Endothelial cell of umbilical vein (primary cell): Measurements from ENCODE around the gene LGALS14. TPM values are rescaled to one million over a fixed set of nuclear protein-coding genes. Genes with fewer than 3 reads are reported as not detected.

Experiments
- BruUV-seq: library from RNA; stranded (reverse); fragments of 400-500 nt; replicated peaks from 2 replicates; lab custom pipeline; 2021; lab: Mats Ljungman, UMichigan
- CTCF ChIA-PET: fragments of 300-600, 350-600 bp; sonication (Branson Sonifier 250); formaldehyde crosslinking; loops from one replicate; lab custom pipeline; 2021; ENCODE audit warnings: antibody characterized with exemption, inconsistent platforms; lab: Charles Lee
- POLR2A ChIA-PET: fragments of 300-600, 350-600 bp; sonication (Branson Sonifier 250); formaldehyde crosslinking; loops from one replicate; lab custom pipeline; 2021; ENCODE audit warnings: antibody characterized with exemption, inconsistent platforms; lab: Charles Lee
- DNase-seq: peaks from one replicate; pipeline ENCODE4 v3.0.0-alpha.2; 2011; ENCODE audit warnings: low read depth, low spot score
- FAIRE-seq: peaks from 2 replicates; lab custom pipeline; 2011; peaks lifted over from hg19 to GRCh38; lab: Jason Lieb, UNC
- H2AFZ ChIP-seq: 2 replicates; pipeline ENCODE4 v1.6.0; 2012; ENCODE audit warnings: low read depth, low read length, control low read depth, inconsistent platforms
- H3K27ac ChIP-seq: 2 replicates; pipeline ENCODE4 v1.5.1; 2011; ENCODE audit warnings: low read depth, mild to moderate bottlenecking, control low read depth, low read length, moderate library complexity; ENCODE audit not compliant: insufficient read depth
- H3K27me3 ChIP-seq, 2 experiments: 2 replicates each; pipeline versions ENCODE4 v1.6.0 to v1.6.1; 2011; ENCODE audit warnings: low read length in 2 of 2, mixed read lengths in 1 of 2; ENCODE audit not compliant: control insufficient read depth in 2 of 2, insufficient read depth in 2 of 2
- H3K36me3 ChIP-seq, 2 experiments: 2 replicates in 1 of 2; 3 replicates in 1 of 2; pipeline ENCODE4 v1.5.1; 2011; ENCODE audit warnings: low read length in 2 of 2, mild to moderate bottlenecking in 1 of 2, moderate library complexity in 1 of 2; ENCODE audit not compliant: control insufficient read depth in 2 of 2, insufficient read depth in 2 of 2; ENCODE audit errors: extremely low read depth in 1 of 2
- H3K4me1 ChIP-seq: 3 replicates; pipeline ENCODE4 v1.5.1; 2011; ENCODE audit warnings: mild to moderate bottlenecking, low read length; ENCODE audit not compliant: control insufficient read depth, insufficient read depth; ENCODE audit errors: extremely low read depth
- H3K4me2 ChIP-seq: 2 replicates; pipeline ENCODE4 v1.6.1; 2011; ENCODE audit warnings: low read length, control low read depth, mixed read lengths; ENCODE audit not compliant: insufficient read depth
- H3K4me3 ChIP-seq, 3 experiments: fragments of 200-600 bp in 1 of 3; sonication (generic), shearing (Covaris generic) in 1 of 3; replicated peaks in 1 of 3; 2 replicates each; pipeline ENCODE4 v1.5.1; 2011 to 2016; ENCODE audit warnings: control low read depth in 3 of 3, low read length in 3 of 3, mild to moderate bottlenecking in 2 of 3, inconsistent platforms in 1 of 3, low read depth in 1 of 3, moderate library complexity in 1 of 3; ENCODE audit not compliant: insufficient read depth in 1 of 3
- H3K79me2 ChIP-seq: 2 replicates; pipeline ENCODE4 v1.6.0; 2012; ENCODE audit warnings: low read length, inconsistent platforms; ENCODE audit not compliant: control insufficient read depth, insufficient read depth
- H3K9ac ChIP-seq: replicated peaks from 2 replicates; pipeline ENCODE3; 2011; ENCODE audit warnings: low read length, control low read depth; ENCODE audit not compliant: insufficient read depth; ENCODE audit errors: extremely low read depth
- H3K9me1 ChIP-seq: replicated peaks from 3 replicates; pipeline ENCODE4 v1.6.0; 2011; ENCODE audit warnings: mild to moderate bottlenecking, low read length; ENCODE audit not compliant: control insufficient read depth, insufficient read depth; ENCODE audit errors: extremely low read depth
- H3K9me3 ChIP-seq: replicated peaks from 2 replicates; pipeline ENCODE4 v1.5.1; 2012; ENCODE audit warnings: low read length, inconsistent platforms; ENCODE audit not compliant: control insufficient read depth, insufficient read depth
- H4K20me1 ChIP-seq: replicated peaks from 2 replicates; pipeline ENCODE3; 2011; ENCODE audit warnings: mild to moderate bottlenecking, low read length; ENCODE audit not compliant: control insufficient read depth, insufficient read depth; ENCODE audit errors: extremely low read depth
- EZH2 ChIP-seq: IDR thresholded peaks from 2 replicates; pipeline ENCODE4 v1.6.1; 2012; ENCODE audit warnings: borderline replicate concordance, low read depth, mild to moderate bottlenecking, moderate library complexity, low read length, inconsistent platforms; ENCODE audit not compliant: severe bottlenecking
- FOS ChIP-seq: IDR thresholded peaks from 2 replicates; pipeline ENCODE4 v1.6.1; 2011; ENCODE audit warnings: mild to moderate bottlenecking, low read length, moderate library complexity, borderline replicate concordance; ENCODE audit not compliant: insufficient read depth
- GATA2 ChIP-seq: IDR thresholded peaks from 2 replicates; pipeline ENCODE4 v1.7.0; 2011; ENCODE audit warnings: low read depth, mild to moderate bottlenecking, moderate library complexity, mixed read lengths, low read length; ENCODE audit not compliant: insufficient read length, insufficient read depth
- JUN ChIP-seq: IDR thresholded peaks from 2 replicates; pipeline ENCODE4 v1.6.1; 2011; ENCODE audit warnings: borderline replicate concordance, low read depth; ENCODE audit not compliant: insufficient read length, insufficient read depth
- MAX ChIP-seq: IDR thresholded peaks from 2 replicates; pipeline ENCODE4 v1.6.1; 2011; ENCODE audit not compliant: insufficient read depth, insufficient read length
- MYC ChIP-seq: IDR thresholded peaks from one replicate; pipeline ENCODE4 v1.6.1; 2011; ENCODE audit warnings: mild to moderate bottlenecking, low read depth, low read length
- POLR2A ChIP-seq: IDR thresholded peaks from 2 replicates; pipeline ENCODE4 v1.6.1; 2012; ENCODE audit warnings: low read depth, mild to moderate bottlenecking, control low read depth, low read length
- POLR2AphosphoS5 ChIP-seq: IDR thresholded peaks from 2 replicates; pipeline ENCODE4 v1.6.1; 2012; ENCODE audit warnings: low read depth, mild to moderate bottlenecking, control low read depth, low read length, moderate library complexity; ENCODE audit not compliant: insufficient read depth
- dilution Hi-C: fragments of 300-500 bp; cut with MboI; formaldehyde crosslinking; loops from one replicate; pipeline ENCODE4 v1.15.0; 2019; ENCODE audit warnings: low sequenced_read_pairs; ENCODE audit not compliant: extremely low pct_ligation_motif_present
- intact Hi-C: fragments of 100-400 bp; cut with micrococcal nuclease; formaldehyde crosslinking; loops from one replicate; pipeline ENCODE4 v1.10.0; 2022
- polyA plus RNA-seq, 4 experiments: library from polyadenylated mRNA; depleted of rRNA in 3 of 4; stranded (reverse) in 3 of 4; unstranded in 1 of 4; fragments of >200 nt; gene quantifications; 2 replicates each; pipeline versions ENCODE4 v1.2.1 to v1.2.3, GENCODE V29; 2011 to 2012; ENCODE audit warnings: missing spikeins in 1 of 4
- total RNA-seq: library from RNA; stranded (reverse); gene quantifications from 2 replicates; pipeline ENCODE4 v1.2.3, GENCODE V29; 2021
- TF ChIP-seq, protein P1 (sequence below), 2 donors: IDR thresholded peaks; 1 replicate in 1 of 2; 2 replicates in 1 of 2; pipeline ENCODE4 v1.5.1; 2011; ENCODE audit warnings: low read length in 2 of 2, mild to moderate bottlenecking in 2 of 2, moderate library complexity in 2 of 2, control low read depth in 1 of 2, inconsistent platforms in 1 of 2, low read depth in 1 of 2; ENCODE audit not compliant: insufficient read depth in 1 of 2; ENCODE audit errors: extremely low read depth in 1 of 2

The LGALS14 gene
- total and polyA plus RNA-seq, 2 donors (not counting 3 experiments of a cell fraction or from before 2014, with no cell fraction given) = not detected

DNA sequence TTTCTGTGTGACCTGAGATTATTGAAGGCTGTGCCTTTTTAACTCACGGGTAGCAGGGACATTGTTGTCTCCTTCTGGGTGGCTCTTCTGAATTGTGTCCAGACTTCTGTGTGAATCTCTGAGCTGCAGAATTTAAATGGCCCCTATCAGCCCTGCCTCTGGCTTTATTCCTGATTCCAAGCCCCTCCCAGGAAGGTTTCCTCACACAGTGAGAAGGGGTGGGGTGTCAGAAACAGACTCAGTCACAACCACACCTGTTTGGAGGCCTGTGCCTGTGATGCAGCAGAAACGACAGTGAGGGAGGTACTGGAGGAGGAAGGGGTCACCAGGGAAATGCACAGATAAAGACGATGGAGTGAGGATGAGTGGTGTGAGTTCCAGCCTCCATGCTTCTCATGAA, 33.6 kb downstream of the LGALS14 start, which contains the start of gene CLC:
TSS of gene CLC (minus strand) at position 139 of the 400 bp plus-strand sequence. CDS start at position 62, 77 bp downstream.
- POLR2A ChIA-PET = no interaction called here
- peaks cover 0 to 3% of the 10 kb centered on the region in 2 experiments for H3K27me3 ChIP-seq
- dilution Hi-C loops (no loop called here), intact Hi-C loops (no loop called here)
- H3K79me2 ChIP-seq = no peaks in the 10 kb centered on the region
- no TSS peak for BruUV-seq
- H4K20me1 ChIP-seq = no peaks in the 10 kb centered on the region
- no peak within 1 kb of the TSS for H3K9ac ChIP-seq
- H3K36me3 ChIP-seq = no peaks in the 10 kb centered on the region
- H3K4me1 ChIP-seq = no peaks in the 10 kb centered on the region
- TF ChIP-seq MYC (no peak), POLR2AphosphoS5 (no peak), EZH2 (no peak), FOS (no peak), GATA2 (no peak), JUN (no peak), POLR2A (no peak), MAX (no peak)
- TF ChIP-seq, protein P1, sequence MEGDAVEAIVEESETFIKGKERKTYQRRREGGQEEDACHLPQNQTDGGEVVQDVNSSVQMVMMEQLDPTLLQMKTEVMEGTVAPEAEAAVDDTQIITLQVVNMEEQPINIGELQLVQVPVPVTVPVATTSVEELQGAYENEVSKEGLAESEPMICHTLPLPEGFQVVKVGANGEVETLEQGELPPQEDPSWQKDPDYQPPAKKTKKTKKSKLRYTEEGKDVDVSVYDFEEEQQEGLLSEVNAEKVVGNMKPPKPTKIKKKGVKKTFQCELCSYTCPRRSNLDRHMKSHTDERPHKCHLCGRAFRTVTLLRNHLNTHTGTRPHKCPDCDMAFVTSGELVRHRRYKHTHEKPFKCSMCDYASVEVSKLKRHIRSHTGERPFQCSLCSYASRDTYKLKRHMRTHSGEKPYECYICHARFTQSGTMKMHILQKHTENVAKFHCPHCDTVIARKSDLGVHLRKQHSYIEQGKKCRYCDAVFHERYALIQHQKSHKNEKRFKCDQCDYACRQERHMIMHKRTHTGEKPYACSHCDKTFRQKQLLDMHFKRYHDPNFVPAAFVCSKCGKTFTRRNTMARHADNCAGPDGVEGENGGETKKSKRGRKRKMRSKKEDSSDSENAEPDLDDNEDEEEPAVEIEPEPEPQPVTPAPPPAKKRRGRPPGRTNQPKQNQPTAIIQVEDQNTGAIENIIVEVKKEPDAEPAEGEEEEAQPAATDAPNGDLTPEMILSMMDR (IDR thresholded peaks at IDR 0.05; ENCODE audit: extremely low read depth in 1 of 2, insufficient read depth in 1 of 2, low read depth in 1 of 2, low read length in 2 of 2) = no peak
- no peaks in the 10 kb centered on the region for H3K9me3 ChIP-seq
- H3K4me2 ChIP-seq = no peak within 1 kb of the TSS
- no peak within 1 kb of the TSS for H2AFZ ChIP-seq
- no peaks in the 10 kb centered on the region for H3K9me1 ChIP-seq
- no peak within 1 kb of the TSS for H3K27ac ChIP-seq
- CTCF ChIA-PET = no interaction called here
- no peak within 1 kb of the TSS for H3K4me3 ChIP-seq
- no peak for FAIRE-seq
- DNase-seq = no peak
